ENCODE measurements around the gene GSTO2.

The GSTO2 gene

DNA sequence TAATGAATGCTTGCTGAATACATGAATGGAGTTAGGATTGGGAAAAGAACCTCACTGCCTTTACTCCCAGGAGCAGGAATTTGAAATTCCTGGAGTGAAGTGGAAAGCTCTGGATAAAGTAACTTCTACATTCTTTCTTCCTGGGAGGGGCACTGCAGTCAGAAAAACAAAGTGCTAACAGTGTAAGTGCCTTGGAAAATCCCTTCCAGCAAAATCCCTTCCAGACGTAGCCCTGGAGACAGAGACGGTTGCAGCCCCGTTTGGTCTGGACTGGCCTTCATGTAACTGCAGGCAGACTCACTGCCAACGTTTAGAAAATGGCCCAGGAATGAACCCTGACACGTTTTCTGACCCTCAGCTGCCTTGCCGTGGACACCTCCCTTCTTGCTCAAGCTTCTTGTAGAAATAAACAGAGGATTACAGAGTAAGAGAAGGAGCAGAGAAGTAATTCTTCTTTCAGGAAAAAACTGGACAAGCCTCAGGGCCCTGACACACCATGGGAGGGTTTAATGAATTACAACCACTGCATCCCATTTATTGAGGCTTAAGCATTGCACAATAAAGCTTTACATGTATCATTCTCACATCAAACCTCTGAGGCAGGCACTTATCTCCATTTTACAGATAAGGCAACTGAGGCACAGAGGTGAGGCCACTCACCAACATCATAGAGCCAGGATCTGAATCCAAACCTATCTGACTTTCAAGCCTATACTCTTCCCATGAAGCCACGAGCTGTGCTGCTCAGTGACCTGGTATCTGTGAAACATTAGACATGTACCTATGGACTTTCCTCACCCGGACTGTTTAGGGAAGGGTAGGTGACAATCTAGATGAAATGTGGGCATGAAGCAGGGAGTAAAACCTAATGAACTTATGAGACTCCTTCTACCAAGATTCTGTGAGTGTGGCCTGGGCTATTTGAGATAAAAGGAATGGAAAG is 61.5 kb downstream of the GSTO2 start:
- TF ChIP-seq, protein P1, sequence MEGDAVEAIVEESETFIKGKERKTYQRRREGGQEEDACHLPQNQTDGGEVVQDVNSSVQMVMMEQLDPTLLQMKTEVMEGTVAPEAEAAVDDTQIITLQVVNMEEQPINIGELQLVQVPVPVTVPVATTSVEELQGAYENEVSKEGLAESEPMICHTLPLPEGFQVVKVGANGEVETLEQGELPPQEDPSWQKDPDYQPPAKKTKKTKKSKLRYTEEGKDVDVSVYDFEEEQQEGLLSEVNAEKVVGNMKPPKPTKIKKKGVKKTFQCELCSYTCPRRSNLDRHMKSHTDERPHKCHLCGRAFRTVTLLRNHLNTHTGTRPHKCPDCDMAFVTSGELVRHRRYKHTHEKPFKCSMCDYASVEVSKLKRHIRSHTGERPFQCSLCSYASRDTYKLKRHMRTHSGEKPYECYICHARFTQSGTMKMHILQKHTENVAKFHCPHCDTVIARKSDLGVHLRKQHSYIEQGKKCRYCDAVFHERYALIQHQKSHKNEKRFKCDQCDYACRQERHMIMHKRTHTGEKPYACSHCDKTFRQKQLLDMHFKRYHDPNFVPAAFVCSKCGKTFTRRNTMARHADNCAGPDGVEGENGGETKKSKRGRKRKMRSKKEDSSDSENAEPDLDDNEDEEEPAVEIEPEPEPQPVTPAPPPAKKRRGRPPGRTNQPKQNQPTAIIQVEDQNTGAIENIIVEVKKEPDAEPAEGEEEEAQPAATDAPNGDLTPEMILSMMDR (IDR thresholded peaks at IDR 0.05; ENCODE audit: low read length, missing control alignments) = no peak
- H3K4me3 ChIP-seq (replicated peaks; ENCODE audit: low read depth, low read length) = peak overlapping the region; percentile 46
- DNase-seq (ENCODE audit: low read depth) = peak; percentile 89

DNA sequence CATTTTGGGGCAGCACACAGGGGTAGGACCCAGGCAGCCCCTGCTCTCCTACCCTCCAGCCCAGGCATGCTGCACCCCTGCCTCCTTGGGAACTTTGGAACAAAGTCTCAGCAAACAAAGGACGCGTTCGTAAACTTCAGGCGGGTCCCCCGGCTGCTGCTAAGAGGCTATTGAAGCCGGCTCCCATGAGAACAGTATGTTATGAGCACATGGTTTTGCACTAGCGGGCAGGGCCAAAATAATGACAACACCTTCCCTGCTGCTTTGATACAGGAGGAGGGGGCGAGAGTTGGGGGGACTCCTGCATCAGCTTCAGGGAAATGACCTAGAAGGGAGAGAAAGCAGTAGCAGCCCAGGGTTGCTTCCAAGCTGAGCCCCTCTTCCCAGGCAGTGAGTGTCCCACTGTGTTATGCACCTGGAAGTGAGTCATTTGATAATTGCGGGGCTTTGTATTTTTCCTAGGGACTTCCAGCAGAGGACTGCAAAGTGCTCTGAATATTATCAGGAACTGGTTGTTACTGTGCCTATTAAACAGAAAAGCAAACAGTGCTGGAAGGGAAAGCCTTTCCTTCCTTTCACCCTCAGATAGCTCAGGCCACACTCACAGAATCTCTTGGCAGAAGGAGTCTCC is 62.3 kb downstream of the GSTO2 start:
- peak; percentile 77 for DNase-seq (ENCODE audit: low read depth)
- H3K4me3 ChIP-seq (replicated peaks; ENCODE audit: low read depth, low read length) = peak overlapping the region; percentile 24
- TF ChIP-seq, protein P1 (IDR thresholded peaks at IDR 0.05; ENCODE audit: low read length, missing control alignments) = no peak

DNA sequence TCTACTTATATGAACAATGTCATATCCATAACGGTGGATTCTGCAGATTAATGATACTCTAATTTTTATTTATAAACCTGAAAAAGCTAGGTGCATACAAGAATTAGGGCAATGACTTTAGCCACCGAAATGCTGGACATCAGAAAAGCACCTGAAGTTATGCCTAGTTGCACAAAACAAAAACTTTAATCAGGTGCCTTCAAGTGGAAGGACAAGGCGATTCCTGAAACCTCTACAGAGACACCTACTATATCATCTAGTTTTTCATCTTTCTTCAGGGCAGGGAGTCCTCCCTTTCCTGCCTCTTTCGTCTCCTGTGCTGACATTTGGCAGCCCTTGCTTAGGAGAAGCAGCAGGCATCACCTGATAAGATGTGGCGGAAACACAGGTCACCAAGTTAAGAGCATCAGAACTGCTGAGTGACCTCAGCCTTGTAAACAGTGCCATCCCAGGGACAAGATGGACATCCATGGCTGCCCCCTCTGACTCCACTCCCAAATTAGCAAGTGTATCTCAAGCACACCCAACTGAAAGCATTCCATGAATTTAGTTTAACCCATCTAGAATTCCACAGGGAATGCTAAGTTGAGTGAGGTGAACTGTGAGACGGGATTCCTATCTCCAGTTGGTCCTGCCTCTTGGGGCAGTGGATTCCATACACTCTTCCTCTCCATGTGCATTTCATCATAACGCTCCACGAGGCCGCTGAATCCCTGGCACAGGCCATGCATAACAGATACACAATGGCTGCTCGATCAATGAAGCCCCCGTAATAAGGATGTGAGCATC is 63.5 kb downstream of the GSTO2 start:
- DNase-seq (ENCODE audit: low read depth) = peak; percentile 49
- no peak overlapping the region for H3K4me3 ChIP-seq (replicated peaks; ENCODE audit: low read depth, low read length)
- TF ChIP-seq, protein P1 (IDR thresholded peaks at IDR 0.05; ENCODE audit: low read length, missing control alignments) = no peak

DNA sequence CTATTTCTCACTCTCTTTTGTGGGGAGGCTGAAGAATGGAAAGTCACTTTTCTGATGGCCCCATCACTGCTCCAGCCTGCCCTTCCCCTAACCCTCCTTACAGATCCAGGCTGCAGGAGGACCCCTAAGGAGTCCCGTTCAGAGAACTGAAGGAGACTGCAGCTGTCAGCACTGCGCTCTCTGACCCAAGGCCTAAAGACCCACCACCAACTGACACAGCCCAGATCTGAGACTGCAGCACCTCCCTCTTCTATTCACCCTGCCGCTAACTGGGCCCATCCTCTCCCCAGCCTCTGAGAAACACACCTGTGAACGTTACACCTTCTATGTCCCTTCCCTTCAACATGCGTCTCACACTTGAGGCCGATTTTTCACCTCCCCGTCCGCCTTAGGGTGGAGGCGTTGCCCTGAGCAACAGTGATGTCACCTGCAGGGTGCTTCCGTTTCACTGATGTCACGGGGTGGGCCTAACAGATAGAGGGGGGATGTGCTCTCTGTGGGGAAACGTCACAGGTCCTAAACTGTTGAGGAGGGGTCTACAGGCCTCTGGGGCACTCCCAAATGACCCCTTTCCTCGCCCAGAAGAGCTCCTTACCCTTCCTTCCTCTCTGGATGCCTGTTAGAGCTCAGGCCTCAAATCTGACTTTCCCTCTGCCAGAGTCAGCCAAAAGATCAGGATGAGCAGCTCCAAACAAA is 64.2 kb downstream of the GSTO2 start:
- DNase-seq (ENCODE audit: low read depth) = peak; percentile 56
- TF ChIP-seq, protein P1 (IDR thresholded peaks at IDR 0.05; ENCODE audit: low read length, missing control alignments) = no peak
- peak overlapping the region; percentile 13 for H3K4me3 ChIP-seq (replicated peaks; ENCODE audit: low read depth, low read length)

DNA sequence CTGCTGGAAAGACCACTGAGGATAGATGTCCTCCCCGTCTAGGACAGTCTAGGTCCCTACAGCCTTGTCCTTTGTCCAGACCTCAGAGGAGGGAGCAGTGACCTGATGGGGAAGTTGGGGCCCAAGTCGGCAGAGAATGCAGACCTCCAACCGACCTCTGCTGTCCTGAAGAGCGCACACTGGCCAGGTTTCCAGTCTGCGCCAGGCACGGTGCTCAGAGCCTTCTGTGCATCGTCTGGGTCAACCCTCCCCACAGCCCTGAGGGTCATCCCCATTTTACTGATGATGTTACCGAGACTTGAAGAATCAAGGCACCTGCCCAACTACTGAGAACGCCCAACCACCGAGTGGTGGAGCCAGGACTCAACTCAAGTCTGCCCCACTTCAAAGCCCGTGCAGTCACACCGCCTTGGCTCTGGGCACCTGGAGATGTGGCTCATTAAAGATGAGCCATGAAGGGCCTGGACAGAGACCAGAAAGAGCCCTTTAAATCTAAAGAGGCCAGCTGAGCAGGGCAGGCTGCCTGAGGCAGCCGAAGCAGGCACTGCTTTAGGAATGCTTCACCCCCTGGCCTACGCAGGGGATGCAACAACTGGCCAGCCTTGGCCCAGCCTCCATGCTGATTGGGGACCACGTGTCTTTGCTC is 64.9 kb downstream of the GSTO2 start:
- TF ChIP-seq, protein P1 (IDR thresholded peaks at IDR 0.05; ENCODE audit: low read length, missing control alignments) = no peak
- H3K4me3 ChIP-seq (replicated peaks; ENCODE audit: low read depth, low read length) = no peak overlapping the region
- DNase-seq (ENCODE audit: low read depth) = no peak

DNA sequence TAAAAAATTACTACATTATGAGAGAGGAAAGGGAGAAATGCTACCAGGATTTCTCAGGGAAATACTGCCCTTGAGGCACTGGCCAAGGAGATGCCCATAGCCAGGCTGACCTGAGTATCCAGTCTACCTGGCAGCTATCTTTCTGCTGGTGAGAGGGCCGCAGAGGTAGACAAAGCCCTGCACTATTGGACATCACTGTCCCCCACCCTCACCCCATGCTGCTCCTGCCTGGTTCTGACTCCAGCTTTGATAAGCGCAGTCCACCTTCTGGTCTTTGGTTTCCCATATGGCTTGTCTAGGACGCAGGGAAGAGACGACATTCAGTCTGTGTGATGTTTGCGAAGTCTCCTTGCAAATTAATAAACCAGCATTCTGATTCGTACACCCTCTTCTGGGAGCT is 65.6 kb downstream of the GSTO2 start:
- TF ChIP-seq, protein P1 (IDR thresholded peaks at IDR 0.05; ENCODE audit: low read length, missing control alignments) = no peak
- DNase-seq (ENCODE audit: low read depth) = no peak
- H3K4me3 ChIP-seq (replicated peaks; ENCODE audit: low read depth, low read length) = peak overlapping the region; percentile 93

All from fibroblast of pulmonary artery (primary cell).